Neuron (in vitro differentiated cells): Measurements from ENCODE around the gene SEC22A.

Experiments used
- H2AFZ ChIP-seq: one replicate; pipeline ENCODE4 v1.6.1; 2013; ENCODE audit warnings: low read depth, mild to moderate bottlenecking, inconsistent platforms, low read length, moderate library complexity
- H3K27me3 ChIP-seq: one replicate; pipeline ENCODE4 v1.6.1; 2013; ENCODE audit warnings: low read length; ENCODE audit not compliant: insufficient read depth
- H3K36me3 ChIP-seq: one replicate; pipeline ENCODE4 v1.6.1; 2013; ENCODE audit warnings: low read length; ENCODE audit not compliant: insufficient read depth
- H3K4me1 ChIP-seq: one replicate; pipeline ENCODE4 v1.6.1; 2013; ENCODE audit warnings: low read length; ENCODE audit not compliant: insufficient read depth
- H3K4me3 ChIP-seq: 2 replicates; pipeline ENCODE4 v1.5.1; 2013; ENCODE audit warnings: mild to moderate bottlenecking, low read length, moderate library complexity
- H3K9me3 ChIP-seq: one replicate; pipeline ENCODE4 v1.6.1; 2013; ENCODE audit warnings: low read length

The SEC22A gene, protein sequence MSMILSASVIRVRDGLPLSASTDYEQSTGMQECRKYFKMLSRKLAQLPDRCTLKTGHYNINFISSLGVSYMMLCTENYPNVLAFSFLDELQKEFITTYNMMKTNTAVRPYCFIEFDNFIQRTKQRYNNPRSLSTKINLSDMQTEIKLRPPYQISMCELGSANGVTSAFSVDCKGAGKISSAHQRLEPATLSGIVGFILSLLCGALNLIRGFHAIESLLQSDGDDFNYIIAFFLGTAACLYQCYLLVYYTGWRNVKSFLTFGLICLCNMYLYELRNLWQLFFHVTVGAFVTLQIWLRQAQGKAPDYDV

DNA sequence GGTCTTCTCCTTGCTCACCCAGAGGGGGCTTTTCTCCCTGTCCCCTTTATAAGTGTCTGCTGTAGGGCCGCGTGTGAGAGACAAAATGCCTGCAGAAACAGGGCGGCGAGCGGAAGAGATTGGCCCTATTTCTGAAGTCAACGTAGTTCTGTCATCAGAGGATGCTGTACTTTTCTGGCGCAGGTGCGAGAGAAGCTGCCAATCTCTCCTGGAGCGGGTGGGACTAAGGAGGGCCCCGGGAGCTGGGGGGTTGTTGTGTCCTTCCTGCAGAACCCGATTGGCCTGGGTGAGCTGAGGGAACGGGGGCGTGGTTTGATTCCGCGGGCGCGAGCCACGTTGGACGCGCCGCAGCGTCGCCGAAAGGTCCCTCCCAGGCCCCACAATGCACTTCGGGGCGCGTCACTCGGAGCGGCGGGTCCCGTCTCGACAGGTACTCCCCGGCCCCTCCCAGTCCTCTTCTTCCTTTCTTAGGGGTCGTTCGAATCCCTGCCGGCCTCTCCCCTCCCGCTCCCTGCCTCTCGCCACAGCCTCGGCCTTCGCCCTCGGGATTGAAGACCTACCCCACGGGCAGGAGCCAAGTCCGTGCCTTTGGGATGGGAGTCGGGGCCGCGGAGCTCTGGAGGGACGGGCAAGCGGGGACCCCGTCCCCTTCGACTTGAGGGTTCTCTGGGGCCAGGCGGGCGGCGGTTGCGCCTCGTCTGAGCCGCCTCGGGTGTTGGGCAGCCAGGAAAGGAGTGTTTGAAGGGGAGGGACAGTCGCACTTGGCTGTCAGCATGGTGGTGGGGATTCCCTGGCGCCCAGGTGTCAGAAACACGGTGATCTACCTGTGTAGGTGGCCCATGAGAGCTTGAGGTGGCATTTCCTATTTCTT lies at the start of gene SEC22A:
Gene SEC22A (plus strand): TSS at position 387 of the 871 bp plus-strand sequence. CDS start 7,275 bp downstream, outside the sequence.
- H3K4me3 ChIP-seq = peak within 1 kb of the TSS; percentile 64
- H3K9me3 ChIP-seq = no peaks in the 10 kb centered on the region
- peak within 1 kb of the TSS; percentile 75 for H2AFZ ChIP-seq
- peaks cover 11% of the 10 kb centered on the region for H3K4me1 ChIP-seq
- no peaks in the 10 kb centered on the region for H3K36me3 ChIP-seq
- H3K27me3 ChIP-seq = no peaks in the 10 kb centered on the region

DNA sequence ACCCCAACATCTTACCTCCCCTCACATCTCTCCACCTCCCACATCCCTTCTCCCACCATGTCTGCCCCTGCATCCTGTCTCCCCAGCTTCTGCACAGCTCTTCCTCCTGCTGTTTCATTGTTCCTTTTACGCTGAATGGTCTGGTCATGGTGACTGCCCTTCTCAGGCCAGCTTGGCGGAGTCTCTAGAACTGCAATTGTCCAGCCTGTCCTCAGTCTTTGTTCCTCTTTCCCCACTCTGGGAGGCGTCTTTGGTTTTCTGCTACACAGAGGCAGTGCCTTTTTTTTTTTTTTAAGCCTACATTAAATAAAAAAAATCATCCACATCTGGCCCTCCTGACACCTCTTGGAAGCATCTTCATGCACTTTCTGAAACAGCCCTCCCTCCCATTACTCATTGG lies 49.1 kb upstream of the SEC22A start:
- no peak overlapping the region for H2AFZ ChIP-seq
- no peaks in the 10 kb centered on the region for H3K9me3 ChIP-seq
- peaks cover 21% of the 10 kb centered on the region for H3K36me3 ChIP-seq
- H3K4me3 ChIP-seq = no peak overlapping the region
- H3K4me1 ChIP-seq = peaks cover 26% of the 10 kb centered on the region
- no peaks in the 10 kb centered on the region for H3K27me3 ChIP-seq

- Histone ChIP-seq H3K9me3 (no peaks in the 10 kb centered on the region), H3K4me3 (no peak overlapping the region), H3K27me3 (no peaks in the 10 kb centered on the region), H2AFZ (no peak overlapping the region), H3K36me3 (peaks cover 22% of the 10 kb centered on the region), H3K4me1 (peaks cover 26% of the 10 kb centered on the region)
These were observed 48.4 kb upstream of the SEC22A start for GRCh38 chr3:123153125-123154019.

- peaks cover 26% of the 10 kb centered on the region for H3K36me3 ChIP-seq
- H3K4me3 ChIP-seq = no peak overlapping the region
These were observed 47.4 kb upstream of the SEC22A start for GRCh38 chr3:123154020-123154985.

GRCh38 chr3:123155471-123156011 lies 46.2 kb upstream of the SEC22A start:
- peaks cover 31% of the 10 kb centered on the region for H3K36me3 ChIP-seq
- no peaks in the 10 kb centered on the region for H3K27me3 ChIP-seq

More at GRCh38 chr3:123154020-123154985, 47.4 kb upstream of the SEC22A start:
- Histone ChIP-seq H3K9me3 (no peaks in the 10 kb centered on the region), H3K27me3 (no peaks in the 10 kb centered on the region), H3K4me1 (peaks cover 26% of the 10 kb centered on the region), H2AFZ (no peak overlapping the region)

DNA sequence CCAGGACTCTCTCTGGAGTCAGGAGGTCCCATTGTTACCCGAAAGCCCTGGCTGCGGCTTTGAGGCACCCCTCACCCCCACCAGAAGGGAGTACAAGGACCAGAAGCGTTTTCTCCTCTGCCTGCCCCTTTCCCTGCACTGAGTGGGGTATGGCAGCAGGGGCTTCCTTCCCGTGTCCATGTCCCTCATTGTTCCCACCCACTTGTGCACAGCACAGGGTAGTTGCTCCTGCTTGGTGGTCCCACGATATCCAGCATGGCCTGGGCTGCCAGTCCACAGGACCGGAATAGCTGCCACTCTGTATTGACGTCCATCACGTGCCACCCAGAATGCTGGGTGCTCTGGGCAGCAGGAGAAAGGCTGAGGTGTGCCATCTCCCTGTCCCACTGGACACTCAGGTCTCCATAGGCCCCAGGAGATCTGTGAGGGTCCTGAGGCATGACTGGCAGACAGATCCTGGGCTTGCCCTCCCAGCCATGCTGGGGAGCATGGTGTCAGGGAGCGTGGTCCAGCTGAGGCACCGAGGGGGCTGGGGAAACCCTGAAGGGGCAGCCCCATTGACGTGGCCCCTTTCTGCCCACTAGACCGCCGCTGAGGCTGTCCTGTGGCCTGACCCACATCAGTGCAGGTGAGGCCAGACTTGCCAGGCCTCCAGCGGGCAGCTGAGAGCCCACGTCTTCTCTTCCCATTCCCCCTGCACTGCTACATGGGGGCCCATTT lies 45.3 kb upstream of the SEC22A start:
- H2AFZ ChIP-seq = no peak overlapping the region
- peaks cover 27% of the 10 kb centered on the region for H3K36me3 ChIP-seq
- H3K9me3 ChIP-seq = no peaks in the 10 kb centered on the region
- peaks cover 26% of the 10 kb centered on the region for H3K4me1 ChIP-seq
- H3K4me3 ChIP-seq = no peak overlapping the region
- H3K27me3 ChIP-seq = no peaks in the 10 kb centered on the region

More at GRCh38 chr3:123155471-123156011, 46.2 kb upstream of the SEC22A start:
- no peaks in the 10 kb centered on the region for H3K9me3 ChIP-seq
- no peak overlapping the region for H3K4me3 ChIP-seq
- H2AFZ ChIP-seq = no peak overlapping the region
- peaks cover 26% of the 10 kb centered on the region for H3K4me1 ChIP-seq

DNA sequence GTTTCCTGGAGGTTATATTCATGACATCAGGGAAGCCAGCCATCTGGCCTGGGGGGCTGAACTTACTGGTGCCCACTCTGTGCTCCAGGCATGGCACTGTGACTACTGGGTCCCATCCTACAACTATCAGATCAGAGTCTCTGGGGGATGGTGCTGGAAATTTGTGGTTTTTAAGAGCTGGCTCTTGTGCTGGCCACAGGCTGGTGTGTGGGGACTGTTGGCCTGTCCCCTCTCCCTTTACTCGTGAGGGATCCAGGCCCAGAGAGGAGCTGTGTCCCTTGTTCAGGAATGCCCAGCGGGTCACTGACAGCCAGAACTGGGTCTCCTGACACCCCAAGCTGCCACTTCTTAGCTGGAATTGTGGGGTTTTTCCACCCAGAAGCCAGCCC lies 44.5 kb upstream of the SEC22A start:
- Histone ChIP-seq H3K9me3 (no peaks in the 10 kb centered on the region), H3K36me3 (peaks cover 32% of the 10 kb centered on the region), H3K4me3 (no peak overlapping the region), H2AFZ (no peak overlapping the region), H3K27me3 (no peaks in the 10 kb centered on the region), H3K4me1 (peaks cover 23% of the 10 kb centered on the region)

DNA sequence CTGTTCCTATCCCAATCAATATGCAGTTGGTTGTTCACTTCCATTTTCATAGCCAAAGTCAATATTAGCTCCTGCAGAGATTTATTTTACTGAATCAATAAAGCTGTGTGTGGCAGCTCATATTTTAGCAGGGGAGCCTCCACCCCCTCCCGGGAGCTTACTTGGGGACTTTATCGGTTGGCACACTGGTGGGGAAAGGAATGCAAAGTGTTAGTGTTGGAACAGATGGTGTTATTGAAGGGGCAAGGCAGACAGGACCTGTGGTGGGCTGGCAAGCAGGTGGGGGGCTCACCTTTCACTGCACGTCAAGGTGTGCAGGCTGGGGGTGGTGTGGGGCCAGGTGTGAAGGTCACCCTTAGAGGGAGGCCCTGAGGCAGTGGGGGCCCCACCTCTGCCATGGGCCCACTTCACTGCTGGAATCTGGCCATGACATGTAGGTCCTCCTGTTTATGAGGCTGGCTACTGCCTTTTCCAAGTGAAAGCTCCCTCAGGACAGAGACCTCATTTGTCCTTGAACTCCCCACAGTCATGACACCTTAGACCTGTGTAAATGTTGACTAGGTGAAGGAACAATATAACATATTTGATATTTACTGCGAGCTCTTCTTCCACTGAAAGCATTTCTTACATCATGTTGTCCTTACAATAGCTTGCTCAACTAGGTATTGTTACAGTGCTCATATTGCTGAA lies 44.0 kb upstream of the SEC22A start:
- no peaks in the 10 kb centered on the region for H3K9me3 ChIP-seq
- H3K4me1 ChIP-seq = peaks cover 18% of the 10 kb centered on the region
- no peak overlapping the region for H3K4me3 ChIP-seq
- no peaks in the 10 kb centered on the region for H3K27me3 ChIP-seq
- H2AFZ ChIP-seq = no peak overlapping the region
- H3K36me3 ChIP-seq = peaks cover 37% of the 10 kb centered on the region

DNA sequence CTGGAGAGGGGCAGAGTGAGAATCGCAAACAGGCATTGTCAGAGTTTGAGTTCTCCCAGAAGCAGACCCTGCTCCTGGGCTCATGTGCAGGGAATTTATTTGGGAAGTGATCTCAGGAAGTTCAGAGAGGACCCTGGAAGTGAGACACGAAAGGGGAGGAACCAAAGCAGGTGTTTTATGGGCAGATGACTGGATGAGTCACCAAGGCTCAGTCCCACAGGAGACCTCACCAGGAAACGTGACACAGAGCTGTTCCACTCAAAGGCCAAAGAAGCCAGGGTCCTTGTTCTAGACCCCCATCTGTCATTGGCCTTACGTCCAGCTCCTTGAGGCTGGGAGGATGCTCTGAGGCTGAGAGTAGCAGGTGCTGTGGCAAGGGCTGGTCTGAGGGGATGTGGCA lies 43.4 kb upstream of the SEC22A start:
- Histone ChIP-seq H3K36me3 (peaks cover 42% of the 10 kb centered on the region), H3K4me1 (peaks cover 12% of the 10 kb centered on the region), H3K27me3 (no peaks in the 10 kb centered on the region), H3K9me3 (no peaks in the 10 kb centered on the region), H2AFZ (no peak overlapping the region), H3K4me3 (no peak overlapping the region)

GRCh38 chr3:123158899-123159390 lies 42.8 kb upstream of the SEC22A start:
- peaks cover 46% of the 10 kb centered on the region for H3K36me3 ChIP-seq
- H2AFZ ChIP-seq = no peak overlapping the region

More at GRCh38 chr3:123158899-123159390, 42.8 kb upstream of the SEC22A start:
- Histone ChIP-seq H3K9me3 (no peaks in the 10 kb centered on the region), H3K27me3 (no peaks in the 10 kb centered on the region), H3K4me3 (no peak overlapping the region), H3K4me1 (peaks cover 6% of the 10 kb centered on the region)
